NT2/D1 (cell line): ENCODE results near the gene ARVCF.

Source experiments
- SUZ12 ChIP-seq: IDR thresholded peaks from 2 replicates; pipeline ENCODE4 v1.6.1; 2011; ENCODE audit not compliant: insufficient read length, insufficient read depth; ENCODE audit errors: extremely low read depth
- YY1 ChIP-seq: IDR thresholded peaks from 2 replicates; pipeline ENCODE4 v1.6.1; 2011; ENCODE audit not compliant: insufficient read length, insufficient read depth
- ZNF274 ChIP-seq: IDR thresholded peaks from 2 replicates; pipeline ENCODE4 v1.6.1; 2011; ENCODE audit warnings: mild to moderate bottlenecking, low read depth, low read length

- TF ChIP-seq YY1 (no peak), ZNF274 (no peak), SUZ12 (no peak)
Observed at GRCh38 chr22:20044495-20045151, 28.0 kb upstream of the ARVCF start.
